ENCODE data around the gene SLC38A3. TPM values are rescaled to one million over a fixed set of nuclear protein-coding genes. Genes with fewer than 3 reads are reported as not detected.

Gene SLC38A3
- total and polyA plus RNA-seq, 2 of the 8 experiments (the other 6 are each of a cell fraction or from before 2014, with no cell fraction given): 1.2 to 3.7 TPM

DNA sequence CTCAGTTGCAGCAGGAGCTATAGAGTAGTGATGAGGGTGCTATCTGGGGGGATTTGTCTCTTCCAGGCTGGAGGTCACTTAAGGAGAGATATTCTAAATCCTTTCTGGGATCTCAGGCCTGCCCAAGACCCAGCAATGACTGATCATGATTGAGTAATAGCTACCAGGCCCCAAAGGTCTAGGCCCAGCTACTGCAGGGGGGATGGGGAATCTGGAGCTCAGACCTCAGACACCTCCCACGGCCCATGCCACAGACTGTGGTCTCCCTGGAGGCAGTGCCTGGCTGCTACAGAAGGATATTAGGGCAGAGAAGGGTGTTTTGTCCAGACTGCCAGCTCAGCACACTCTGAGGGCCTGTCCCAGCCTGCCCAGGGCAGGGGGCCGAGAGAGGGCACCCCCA, 6.9 kb downstream of the SLC38A3 start:
- TF ChIP-seq HDAC2 (IDR thresholded peaks at IDR 0.05; ENCODE audit: borderline replicate concordance in 1 of 2, low read depth in 2 of 2, low read length in 2 of 2) (no peak), MAFK (IDR thresholded peaks at IDR 0.05; ENCODE audit: low read depth, low read length) (no peak)
- CTCF ChIA-PET (ENCODE audit: partially characterized antibody): interaction anchor here (0.5 to 48.1 kb wide), 10 partner anchors 6 to 223 kb away, joined by 3 to 2149 read pairs (median 12); partner anchors contain the start of genes GNAI2, GNAT1, LSMEM2 and SEMA3B
- no peak overlapping the region for H3K23ac ChIP-seq (ENCODE audit: insufficient read length)

More for the DNA sequence above, 6.9 kb downstream of the SLC38A3 start:
- Histone ChIP-seq H2BK15ac (ENCODE audit: low read length) (0 out of 2 replicates have a peak overlapping the region, but pooled peaks have one; percentile 88), H3K79me2 (ENCODE audit: control insufficient read depth in 1 of 2, insufficient read depth in 2 of 2, low read length in 2 of 2) (no peaks in the 10 kb centered on the region), H4K8ac (ENCODE audit: extremely low read depth, insufficient read depth, low read length) (peak overlapping the region; percentile 63; the same call in 1 of the 2 replicates), H3K23me2 (ENCODE audit: low read depth, low read length) (no peaks in the 10 kb centered on the region), H4K20me1 (replicated peaks in 1 of 2; ENCODE audit: control insufficient read depth in 1 of 2, insufficient read depth in 2 of 2, low read length in 2 of 2) (no peaks in the 10 kb centered on the region), H3K4me1 (replicated peaks in 1 of 4; ENCODE audit: control insufficient read depth in 3 of 4, insufficient read depth in 4 of 4, low read length in 3 of 4) (peaks cover 0 to 23% (median 10%) of the 10 kb centered on the region in 4 experiments; a peak in 5 of 7 replicates), H2BK20ac (ENCODE audit: low read length) (no peak overlapping the region), H3K27me3 (replicated peaks in 1 of 4; ENCODE audit: control insufficient read depth in 3 of 4, extremely low read depth in 1 of 4, insufficient read depth in 3 of 4, low read length in 3 of 4) (peaks cover 0 to 5% (median under 1%) of the 10 kb centered on the region in 4 experiments; a peak in 4 of 7 replicates), H3K4me2 (ENCODE audit: insufficient read depth in 1 of 2, low read depth in 2 of 2, low read length in 2 of 2) (no peak overlapping the region), H2BK120ac (replicated peaks; ENCODE audit: low read depth, low read length) (no peak overlapping the region), H4K91ac (replicated peaks; ENCODE audit: insufficient read length, low read length) (no peak overlapping the region), H3K9me3 (ENCODE audit: insufficient read depth in 2 of 2, low read depth in 1 of 2, low read length in 1 of 2) (no peaks in the 10 kb centered on the region), H3K4me3 (ENCODE audit: extremely low read depth in 1 of 4, insufficient read depth in 2 of 4, low read depth in 3 of 4, low read length in 4 of 4) (no peak overlapping the region), H2AK5ac (ENCODE audit: low read depth, low read length) (no peak overlapping the region), H3K36me3 (ENCODE audit: control insufficient read depth in 2 of 4, insufficient read depth in 4 of 4, low read length in 3 of 4) (no peaks in the 10 kb centered on the region), H3K14ac (ENCODE audit: insufficient read length) (no peak overlapping the region), H2BK5ac (ENCODE audit: low read depth, low read length) (peak overlapping the region; percentile 60), H2AFZ (ENCODE audit: low read length) (no peak overlapping the region), H3K56ac (replicated peaks; ENCODE audit: insufficient read length, low read depth, low read length) (no peak overlapping the region), H2BK12ac (ENCODE audit: low read depth, low read length) (peak overlapping the region; percentile 75; the same call in 1 of the 2 replicates), H3K18ac (ENCODE audit: extremely low read depth, low read length) (no peak overlapping the region; the same call in 1 of the 2 replicates), H3K27ac (ENCODE audit: low read depth, low read length) (no peak overlapping the region), H3K79me1 (ENCODE audit: low read depth, low read length) (no peaks in the 10 kb centered on the region), H3K4ac (replicated peaks; ENCODE audit: insufficient read length, low read depth, low read length) (no peak overlapping the region), H3K9ac (replicated peaks in 1 of 4; ENCODE audit: extremely low read depth in 1 of 4, low read depth in 3 of 4, low read length in 3 of 4) (no peak overlapping the region), H4K5ac (ENCODE audit: insufficient read length, low read depth, low read length) (no peak overlapping the region)
- FAIRE-seq (no peak), DNase-seq (ENCODE audit: low read depth in 1 of 2, low spot score in 2 of 2) (no peak)
- POLR2A ChIA-PET (ENCODE audit: partially characterized antibody): interaction anchor here (1.3 to 4.3 kb wide), 4 partner anchors 9 to 16 kb away, joined by 4 to 20 read pairs (median 8); no protein-coding TSS in a partner anchor
- 93% methylated on average over 2 of the region's 2 CpGs; no CpG with 5 or more reads in 1 of the 2 experiments for WGBS, 2 experiments (ENCODE audit: extremely low coverage in 1 of 2, insufficient coverage in 1 of 2, insufficient read length in 1 of 2, insufficient replicate concordance in 2 of 2, low coverage in 1 of 2, low lambda C conversion rate in 2 of 2, missing lambda C conversion rate in 1 of 2)

All from H1 (cell line).